Adrenal gland (tissue), 5 donors: ENCODE measurements around the gene SLC5A10.

ENCODE experiments used
- POLR2A ChIP-seq, 2 donors: fragments of 450-650 bp; IDR thresholded peaks; one replicate each; pipeline ENCODE4 v1.6.1; 2017; ENCODE audit warnings: antibody characterized with exemption in 2 of 2, mild to moderate bottlenecking in 2 of 2, moderate library complexity in 1 of 2
- TF ChIP-seq, protein P1 (sequence below), 6 experiments: fragments of 450-650 bp in 4 of 6; fragments of 200-600 bp in 2 of 6; sonication (generic) in 1 of 6; IDR thresholded peaks; 1 replicate in 5 of 6; 2 replicates in 1 of 6; pipeline versions ENCODE4 v1.5.1 to v1.8.0; 2016 to 2021; ENCODE audit warnings: antibody characterized with exemption in 6 of 6, mild to moderate bottlenecking in 2 of 6, moderate library complexity in 1 of 6
- donor health status: DM: no; HTN: no; CAD: no.

DNA sequence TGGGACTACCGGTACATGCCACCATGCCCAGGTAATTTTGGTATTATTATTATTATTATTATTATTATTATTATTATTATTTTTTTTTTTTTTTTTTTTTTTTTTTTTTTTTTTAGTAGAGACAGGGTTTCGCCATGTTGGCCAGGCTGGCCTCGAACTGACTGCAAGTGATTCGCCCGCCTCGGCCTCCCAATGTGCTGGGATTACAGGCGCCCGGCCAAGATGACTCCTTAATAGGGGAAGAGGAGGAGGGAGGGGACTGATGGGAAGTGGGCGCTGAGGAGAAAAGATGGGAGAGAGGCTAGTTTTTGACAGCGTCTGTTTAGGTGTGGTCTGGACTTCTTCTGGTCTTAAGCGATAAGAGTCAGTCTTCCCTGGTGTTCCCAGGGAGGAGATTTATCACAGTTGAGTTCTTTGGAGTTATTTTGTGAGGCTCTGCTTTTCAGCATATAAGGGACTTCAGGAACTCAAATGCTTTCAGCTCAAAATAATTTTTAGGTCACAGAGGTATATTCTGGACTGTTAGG, 34.4 kb upstream of the SLC5A10 start:
- TF ChIP-seq, protein P1, sequence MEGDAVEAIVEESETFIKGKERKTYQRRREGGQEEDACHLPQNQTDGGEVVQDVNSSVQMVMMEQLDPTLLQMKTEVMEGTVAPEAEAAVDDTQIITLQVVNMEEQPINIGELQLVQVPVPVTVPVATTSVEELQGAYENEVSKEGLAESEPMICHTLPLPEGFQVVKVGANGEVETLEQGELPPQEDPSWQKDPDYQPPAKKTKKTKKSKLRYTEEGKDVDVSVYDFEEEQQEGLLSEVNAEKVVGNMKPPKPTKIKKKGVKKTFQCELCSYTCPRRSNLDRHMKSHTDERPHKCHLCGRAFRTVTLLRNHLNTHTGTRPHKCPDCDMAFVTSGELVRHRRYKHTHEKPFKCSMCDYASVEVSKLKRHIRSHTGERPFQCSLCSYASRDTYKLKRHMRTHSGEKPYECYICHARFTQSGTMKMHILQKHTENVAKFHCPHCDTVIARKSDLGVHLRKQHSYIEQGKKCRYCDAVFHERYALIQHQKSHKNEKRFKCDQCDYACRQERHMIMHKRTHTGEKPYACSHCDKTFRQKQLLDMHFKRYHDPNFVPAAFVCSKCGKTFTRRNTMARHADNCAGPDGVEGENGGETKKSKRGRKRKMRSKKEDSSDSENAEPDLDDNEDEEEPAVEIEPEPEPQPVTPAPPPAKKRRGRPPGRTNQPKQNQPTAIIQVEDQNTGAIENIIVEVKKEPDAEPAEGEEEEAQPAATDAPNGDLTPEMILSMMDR (IDR thresholded peaks at IDR 0.05), result no peak
- no peak for TF ChIP-seq POLR2A (IDR thresholded peaks at IDR 0.05)
